DND-41 (cell line): ENCODE measurements around the gene SRRM2.
A peak's percentile ranks its signal among the peaks of the same experiment; 100 is the strongest.

ENCODE experiments used
- ATAC-seq: fragments of 200-7000 bp; cut with Tn5 transposase; 3 replicates; pipeline ENCODE4 v1.9.1; 2021; ENCODE audit warnings: low read depth; ENCODE audit not compliant: insufficient read depth
- DNase-seq: peaks from one replicate; pipeline ENCODE4 v3.0.0-alpha.2; 2020
- H2AFZ ChIP-seq: 2 replicates; pipeline ENCODE4 v1.6.0; 2012; ENCODE audit warnings: low read depth, low read length
- H3K27ac ChIP-seq: 2 replicates; pipeline ENCODE4 v1.5.1; 2012; ENCODE audit warnings: low read length, inconsistent platforms
- H3K27me3 ChIP-seq: fragments of 200-600 bp; sonication (generic); 2 replicates; pipeline ENCODE4 v1.6.0; 2012; ENCODE audit warnings: low read length, mild to moderate bottlenecking, inconsistent platforms; ENCODE audit not compliant: insufficient read depth, poor library complexity
- H3K36me3 ChIP-seq: 2 replicates; pipeline ENCODE4 v1.5.1; 2012; ENCODE audit warnings: low read length, inconsistent platforms; ENCODE audit not compliant: insufficient read depth
- H3K4me1 ChIP-seq: 2 replicates; pipeline ENCODE4 v1.5.1; 2012; ENCODE audit warnings: mild to moderate bottlenecking, low read length; ENCODE audit not compliant: insufficient read depth
- H3K4me2 ChIP-seq: 2 replicates; pipeline ENCODE4 v1.6.0; 2012; ENCODE audit warnings: mild to moderate bottlenecking, moderate library complexity, low read length, inconsistent platforms; ENCODE audit not compliant: insufficient read depth
- H3K4me3 ChIP-seq, 2 experiments: fragments of 200-600 bp in 1 of 2; shearing (Covaris generic) in 1 of 2; 2 replicates each; pipeline ENCODE4 v1.5.1; 2012 to 2016; ENCODE audit warnings: inconsistent platforms in 2 of 2, low read length in 2 of 2, mild to moderate bottlenecking in 2 of 2, low read depth in 1 of 2, moderate library complexity in 1 of 2
- H3K79me2 ChIP-seq: 2 replicates; pipeline ENCODE4 v1.6.0; 2012; ENCODE audit warnings: low read length, inconsistent platforms; ENCODE audit not compliant: insufficient read depth
- H3K9ac ChIP-seq: 2 replicates; pipeline ENCODE4 v1.6.0; 2012; ENCODE audit warnings: low read depth, mild to moderate bottlenecking, inconsistent platforms, low read length, moderate library complexity
- H3K9me3 ChIP-seq: 2 replicates; pipeline ENCODE4 v1.5.1; 2012; ENCODE audit warnings: low read length, moderate library complexity, mild to moderate bottlenecking, inconsistent platforms; ENCODE audit not compliant: insufficient read depth, severe bottlenecking
- H4K20me1 ChIP-seq: 2 replicates; pipeline ENCODE4 v1.6.0; 2012; ENCODE audit warnings: low read length; ENCODE audit not compliant: insufficient read depth
- CTCF ChIP-seq: IDR thresholded peaks from 2 replicates; pipeline ENCODE4 v1.5.1; 2012; ENCODE audit warnings: borderline replicate concordance, low read length, moderate library complexity, mild to moderate bottlenecking; ENCODE audit not compliant: poor library complexity, severe bottlenecking; ENCODE audit errors: extremely low read depth
- EZH2 ChIP-seq: IDR thresholded peaks from 3 replicates; pipeline ENCODE4 v1.6.1; 2012; ENCODE audit warnings: borderline replicate concordance, low read depth, mild to moderate bottlenecking, moderate library complexity, low read length, inconsistent platforms; ENCODE audit not compliant: severe bottlenecking

Gene SRRM2

GRCh38 chr16:2755158-2755557, 2.7 kb downstream of the SRRM2 start:
- Histone ChIP-seq H4K20me1 (peaks cover 71% of the 10 kb centered on the region), H3K9ac (peak overlapping the region; percentile 83), H3K9me3 (no peaks in the 10 kb centered on the region), H2AFZ (no peak overlapping the region), H3K36me3 (peaks cover 71% of the 10 kb centered on the region), H3K4me3 (peak overlapping the region in 1 of 2 experiments; percentile 65; a peak in 1 of 4 replicates), H3K4me1 (peaks cover 43% of the 10 kb centered on the region), H3K27ac (peak overlapping the region; percentile 18; the same call in 1 of the 2 replicates), H3K4me2 (peak overlapping the region; percentile 76), H3K79me2 (peaks cover 96% of the 10 kb centered on the region), H3K27me3 (no peaks in the 10 kb centered on the region)
- ATAC-seq = no peak
- no peak for DNase-seq
- TF ChIP-seq CTCF (no peak), EZH2 (no peak)

GRCh38 chr16:2756288-2757015, 4.0 kb downstream of the SRRM2 start:
- H3K4me2 ChIP-seq = peak overlapping the region; percentile 76
- TF ChIP-seq EZH2 (no peak), CTCF (no peak)
- ATAC-seq (no peak), DNase-seq (no peak)
- no peaks in the 10 kb centered on the region for H3K27me3 ChIP-seq
- no peak overlapping the region for H3K9ac ChIP-seq
- H2AFZ ChIP-seq = no peak overlapping the region
- H3K36me3 ChIP-seq = peaks cover 84% of the 10 kb centered on the region
- no peaks in the 10 kb centered on the region for H3K9me3 ChIP-seq
- no peak overlapping the region for H3K27ac ChIP-seq
- H3K4me1 ChIP-seq = peaks cover 31% of the 10 kb centered on the region
- H3K4me3 ChIP-seq = no peak overlapping the region
- peaks cover 82% of the 10 kb centered on the region for H4K20me1 ChIP-seq
- peaks cover 96% of the 10 kb centered on the region for H3K79me2 ChIP-seq

- peaks cover 93% of the 10 kb centered on the region for H3K36me3 ChIP-seq
- H3K9ac ChIP-seq = no peak overlapping the region
- ATAC-seq = no peak
Measured at GRCh38 chr16:2757344-2757743, 4.9 kb downstream of the SRRM2 start.

More at GRCh38 chr16:2757344-2757743, 4.9 kb downstream of the SRRM2 start:
- Histone ChIP-seq H2AFZ (no peak overlapping the region), H3K27me3 (no peaks in the 10 kb centered on the region), H3K4me2 (no peak overlapping the region), H4K20me1 (peaks cover 91% of the 10 kb centered on the region), H3K79me2 (peaks cover 99% of the 10 kb centered on the region), H3K9me3 (no peaks in the 10 kb centered on the region), H3K4me3 (no peak overlapping the region), H3K27ac (no peak overlapping the region), H3K4me1 (peaks cover 30% of the 10 kb centered on the region)
- no peak for DNase-seq
- TF ChIP-seq CTCF (no peak), EZH2 (no peak)
